ENCODE results near the gene ASXL3. TPM values are rescaled to one million over a fixed set of nuclear protein-coding genes. Genes with fewer than 3 reads are reported as not detected.

Gene ASXL3
- 12.2 TPM for total RNA-seq

DNA sequence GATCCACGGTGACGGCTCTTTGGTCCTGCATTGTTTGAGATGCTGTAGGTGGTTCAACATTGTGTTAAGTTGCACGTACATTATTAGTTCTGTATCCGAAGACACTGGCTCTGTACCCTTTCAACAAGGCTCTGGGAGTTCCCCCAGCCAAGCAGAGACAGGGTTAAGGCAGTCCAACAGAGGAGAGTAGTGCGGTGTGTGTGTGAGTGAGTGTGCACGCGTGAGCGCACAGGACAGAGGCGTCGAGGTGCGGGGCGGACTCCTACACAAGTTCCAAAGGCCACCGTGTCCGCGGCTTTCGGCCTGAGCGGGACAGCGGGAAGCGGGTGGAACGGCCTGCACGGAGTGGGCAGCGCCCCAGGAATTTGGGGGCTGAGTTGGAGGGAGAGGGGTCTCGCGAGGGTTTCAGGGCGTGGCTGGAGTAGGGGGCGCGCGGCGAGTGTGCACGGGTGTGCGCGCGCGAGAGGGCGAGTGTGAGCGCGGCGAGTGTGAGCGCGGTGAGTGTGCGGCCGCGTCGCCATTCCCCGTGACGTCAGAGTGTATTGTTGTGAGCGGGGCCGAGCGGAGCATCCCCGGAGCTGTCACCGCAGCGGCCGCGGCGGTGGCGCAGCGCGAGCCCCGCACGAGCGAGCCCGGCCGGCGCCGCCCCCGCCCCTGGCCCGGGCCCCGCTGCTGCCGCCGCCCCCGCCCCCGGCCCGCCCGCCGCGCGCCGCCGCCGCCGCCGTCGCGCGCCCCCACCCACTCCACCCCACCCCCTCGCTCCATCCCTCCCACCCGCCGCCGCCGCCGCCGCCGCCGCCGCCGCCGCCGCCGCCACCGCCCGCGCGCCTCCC is at the start of gene ASXL3:
ASXL3 (plus strand) TSS at position 535 of the 833 bp plus-strand sequence. CDS start 413 bp downstream, outside the sequence.
- DNase-seq (ENCODE audit: low spot score) = peak; percentile 52

DNA sequence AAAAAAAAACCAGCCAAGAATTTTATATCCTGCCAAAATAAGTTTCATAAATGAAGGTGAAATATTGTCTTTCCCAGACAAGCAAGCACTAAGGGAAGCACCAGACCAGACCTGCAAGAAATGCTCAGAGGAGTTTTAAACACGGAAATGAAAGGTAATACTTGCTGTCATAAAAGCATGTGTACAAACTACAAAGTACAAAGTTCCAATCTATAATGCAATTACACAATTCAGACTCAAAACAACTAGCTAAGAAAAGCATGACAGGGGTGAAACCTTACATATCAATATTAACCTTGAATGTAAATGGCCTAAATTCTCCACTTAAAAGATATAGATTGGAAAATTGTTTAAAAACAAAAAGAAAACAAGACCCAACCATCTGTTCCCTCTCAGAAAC is 45.0 kb upstream of the ASXL3 start:
- DNase-seq (ENCODE audit: low spot score) = no peak

DNA sequence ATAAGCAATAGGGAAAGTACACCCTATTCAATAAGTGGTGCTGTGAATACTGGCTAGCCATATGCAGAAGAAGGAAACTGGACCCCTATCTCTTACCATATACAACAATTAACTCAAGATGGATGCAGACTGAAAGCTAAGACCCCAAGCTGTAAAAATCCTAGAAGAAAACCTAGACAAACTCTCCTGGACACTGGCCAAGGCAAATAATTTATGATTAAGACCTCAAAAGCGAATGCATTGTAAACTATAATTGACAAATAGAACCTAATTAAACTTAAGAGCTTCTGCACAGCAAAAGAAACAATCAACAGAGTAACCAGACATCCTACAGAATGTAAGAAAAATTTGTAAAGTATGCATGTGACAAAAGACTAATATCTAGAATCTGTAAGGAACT is 41.1 kb upstream of the ASXL3 start:
- no peak for DNase-seq (ENCODE audit: low spot score)

DNA sequence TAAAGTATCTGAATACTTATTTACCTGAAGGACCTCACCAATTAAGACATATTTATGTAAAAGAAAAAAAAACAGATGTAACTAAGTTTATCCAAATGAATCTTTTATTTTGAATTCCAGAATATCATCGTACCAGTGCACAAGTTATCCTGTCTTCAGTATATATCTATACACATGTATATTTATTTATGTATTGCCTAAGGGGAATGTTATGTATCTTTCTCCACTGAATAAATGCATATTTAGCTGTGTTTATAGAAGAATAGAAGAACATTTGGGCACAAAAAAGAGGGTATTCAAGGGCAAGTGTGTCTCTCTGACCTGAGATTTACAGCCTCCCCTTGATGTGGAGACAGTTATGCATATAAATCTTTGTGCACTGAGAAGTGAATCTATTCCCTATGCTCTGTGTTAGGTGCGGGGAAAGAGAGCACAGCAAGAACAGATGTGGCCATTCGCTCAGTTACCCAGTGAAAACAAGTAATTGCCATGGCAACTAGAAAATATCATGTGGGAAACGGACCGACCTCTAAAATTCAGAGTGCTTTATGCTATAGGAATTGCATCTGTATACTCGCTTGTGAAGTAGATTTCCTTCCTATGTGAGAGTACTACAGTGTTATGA is 39.5 kb upstream of the ASXL3 start:
- no peak for DNase-seq (ENCODE audit: low spot score)

DNA sequence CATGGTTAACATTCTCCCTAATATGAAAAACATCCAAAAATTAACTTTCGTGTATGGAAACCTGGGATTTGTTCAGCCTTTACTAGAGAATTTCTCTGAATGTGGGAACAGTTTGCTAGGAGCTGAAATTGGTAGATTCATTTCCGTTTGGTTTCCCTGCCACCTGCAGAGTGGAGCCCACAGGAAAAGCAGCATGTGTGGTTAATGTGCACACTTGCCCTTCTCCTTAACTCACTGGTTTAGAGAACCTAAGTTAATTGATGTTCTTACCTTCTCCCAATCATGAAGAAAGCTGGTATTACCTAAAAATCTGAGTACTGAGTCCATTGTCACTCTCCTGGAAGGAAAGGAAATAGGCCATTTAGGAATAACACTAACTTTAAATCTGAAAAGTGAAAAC is 37.6 kb upstream of the ASXL3 start:
- no peak for DNase-seq (ENCODE audit: low spot score)

DNA sequence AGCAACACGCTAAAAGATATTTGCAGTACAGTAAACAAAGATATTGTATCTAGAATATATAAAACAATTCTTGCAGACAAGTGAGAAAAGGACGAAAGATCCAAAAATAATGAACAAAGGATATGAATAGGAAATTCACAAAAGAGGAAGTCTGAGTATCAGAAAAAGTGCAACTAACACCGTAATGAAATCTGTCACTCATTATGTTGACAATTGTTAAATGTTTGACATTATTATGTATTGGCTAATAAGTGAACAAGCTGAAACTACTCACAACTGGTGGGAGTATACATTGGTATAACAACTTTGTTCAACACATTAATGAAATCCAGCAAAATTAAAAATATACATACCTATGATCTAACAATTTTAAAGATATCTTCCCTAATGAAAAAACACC is 36.7 kb upstream of the ASXL3 start:
- DNase-seq (ENCODE audit: low spot score) = no peak

DNA sequence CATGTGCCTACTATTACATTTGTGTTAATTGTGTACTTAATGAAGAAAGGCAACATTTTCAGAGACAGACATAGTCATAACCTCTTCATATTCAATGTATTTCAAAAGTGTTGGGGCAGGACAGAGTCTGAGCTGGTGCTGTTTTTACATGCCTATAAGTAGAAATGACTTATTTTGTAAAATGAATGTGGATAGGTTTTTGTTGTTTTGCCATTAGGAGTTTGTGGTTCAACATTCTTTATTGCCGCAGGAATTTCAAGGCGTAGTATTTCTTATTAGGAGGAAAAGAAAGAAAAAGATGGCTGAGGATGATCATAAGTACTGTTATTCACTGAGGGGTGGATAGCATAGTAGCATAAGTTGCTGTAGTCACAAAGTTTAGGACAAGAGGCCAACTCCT is 21.2 kb upstream of the ASXL3 start:
- no peak for DNase-seq (ENCODE audit: low spot score)

DNA sequence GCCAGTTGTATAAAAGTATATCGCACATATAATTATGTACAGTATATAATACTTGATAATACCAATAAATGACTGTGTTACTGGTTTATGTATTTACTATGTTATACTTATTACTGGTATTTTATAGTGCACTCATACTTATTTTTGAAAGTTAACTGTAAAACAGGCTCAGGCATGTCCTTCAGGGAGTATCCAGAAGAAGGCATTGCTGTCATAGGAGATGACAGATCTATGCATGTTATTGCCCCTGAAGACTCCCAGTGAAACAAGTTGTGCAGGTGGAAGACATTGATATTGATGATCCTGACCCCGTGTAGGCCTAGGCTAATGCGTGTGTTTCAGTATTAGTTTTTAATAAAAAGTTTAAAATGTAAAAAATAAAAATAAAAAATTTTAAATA is 20.3 kb upstream of the ASXL3 start:
- DNase-seq (ENCODE audit: low spot score) = no peak

DNA sequence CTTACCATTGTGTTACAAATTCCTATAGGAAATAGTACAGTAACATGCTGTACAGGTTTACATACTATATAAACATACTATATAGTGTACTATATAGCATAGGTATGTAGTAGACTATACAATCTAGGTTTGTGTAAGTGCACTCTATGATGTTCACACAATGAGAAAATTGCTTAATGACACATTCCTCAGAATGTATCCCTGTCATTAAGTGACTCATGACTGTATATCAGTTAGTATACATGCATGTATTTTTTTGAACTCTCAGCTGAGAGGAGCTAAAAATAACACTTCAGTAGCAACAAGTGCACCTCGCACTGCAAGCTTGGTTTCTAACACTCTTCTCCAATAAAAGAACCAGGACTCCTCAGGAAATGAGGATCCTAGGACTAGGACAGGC is 19.5 kb upstream of the ASXL3 start:
- no peak for DNase-seq (ENCODE audit: low spot score)

DNA sequence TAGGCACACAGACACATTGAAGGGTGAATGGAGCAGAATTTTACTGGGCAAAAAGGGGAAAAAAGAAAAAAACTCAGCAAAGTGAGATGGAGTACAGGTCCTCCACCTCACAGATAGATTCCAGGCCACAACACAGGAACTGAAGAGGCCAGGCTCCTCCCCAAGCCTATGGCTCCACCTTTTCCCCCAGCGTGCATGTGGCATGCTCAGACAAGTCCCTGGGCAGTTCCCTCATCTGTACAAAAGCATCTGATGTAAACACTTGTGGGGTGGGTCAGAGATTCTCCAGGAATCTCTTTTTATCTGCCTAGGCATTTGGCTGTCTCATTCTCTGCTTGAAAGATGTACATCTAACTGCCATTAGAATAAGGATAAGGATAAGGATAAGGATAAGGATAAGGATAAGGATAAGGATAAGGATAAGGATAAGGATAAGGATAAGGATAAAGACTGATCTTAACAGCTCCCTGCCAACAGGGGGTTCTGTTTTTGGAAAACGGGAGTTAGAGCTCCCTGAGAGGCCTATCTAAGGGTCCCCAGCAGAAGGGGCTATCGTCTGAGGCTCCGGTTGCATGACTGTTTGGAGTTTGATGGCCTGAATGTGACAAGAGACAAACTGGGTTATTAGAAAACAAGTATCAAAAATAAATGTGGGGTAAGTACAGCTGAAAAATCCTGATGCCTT is 17.2 kb upstream of the ASXL3 start:
- DNase-seq (ENCODE audit: low spot score) = no peak

DNA sequence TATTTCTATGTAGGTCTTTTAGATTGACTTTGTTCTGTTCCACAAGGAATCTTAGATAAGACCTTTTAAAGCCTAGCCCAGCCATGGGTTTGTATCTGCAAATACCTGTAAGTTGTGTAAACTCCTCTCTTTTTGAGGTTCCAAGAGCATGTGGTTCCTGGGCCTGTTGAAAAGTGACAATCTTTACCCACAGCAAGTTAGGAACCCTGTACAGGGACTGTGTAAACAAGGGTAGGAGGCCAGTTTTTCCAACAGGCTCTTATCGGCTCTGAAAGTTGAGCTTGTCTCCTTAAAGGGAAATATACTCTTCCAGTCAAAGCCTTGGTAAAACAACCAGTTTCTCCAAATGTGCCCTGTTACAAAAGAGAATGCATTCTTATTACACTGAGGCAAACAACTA is 15.3 kb upstream of the ASXL3 start:
- no peak for DNase-seq (ENCODE audit: low spot score)

DNA sequence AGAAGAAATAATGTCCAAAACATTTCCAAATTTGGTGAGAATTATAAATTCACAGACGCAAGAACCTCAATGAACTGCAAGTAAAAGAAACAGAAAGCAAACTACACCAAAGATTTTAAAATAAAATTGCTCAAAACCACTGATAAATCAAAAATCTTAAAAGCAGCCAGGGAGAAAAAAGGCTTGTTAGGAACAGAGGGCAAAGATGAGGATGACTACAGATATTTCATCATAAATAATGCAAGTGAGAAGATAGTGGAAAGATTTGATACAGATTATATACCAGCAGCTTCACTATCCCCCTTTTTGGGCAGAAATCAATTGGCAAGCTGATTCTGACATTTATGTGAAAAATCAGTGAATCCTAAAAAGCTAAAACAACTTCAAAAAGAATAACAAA is 10.3 kb upstream of the ASXL3 start:
- no peak for DNase-seq (ENCODE audit: low spot score)

DNA sequence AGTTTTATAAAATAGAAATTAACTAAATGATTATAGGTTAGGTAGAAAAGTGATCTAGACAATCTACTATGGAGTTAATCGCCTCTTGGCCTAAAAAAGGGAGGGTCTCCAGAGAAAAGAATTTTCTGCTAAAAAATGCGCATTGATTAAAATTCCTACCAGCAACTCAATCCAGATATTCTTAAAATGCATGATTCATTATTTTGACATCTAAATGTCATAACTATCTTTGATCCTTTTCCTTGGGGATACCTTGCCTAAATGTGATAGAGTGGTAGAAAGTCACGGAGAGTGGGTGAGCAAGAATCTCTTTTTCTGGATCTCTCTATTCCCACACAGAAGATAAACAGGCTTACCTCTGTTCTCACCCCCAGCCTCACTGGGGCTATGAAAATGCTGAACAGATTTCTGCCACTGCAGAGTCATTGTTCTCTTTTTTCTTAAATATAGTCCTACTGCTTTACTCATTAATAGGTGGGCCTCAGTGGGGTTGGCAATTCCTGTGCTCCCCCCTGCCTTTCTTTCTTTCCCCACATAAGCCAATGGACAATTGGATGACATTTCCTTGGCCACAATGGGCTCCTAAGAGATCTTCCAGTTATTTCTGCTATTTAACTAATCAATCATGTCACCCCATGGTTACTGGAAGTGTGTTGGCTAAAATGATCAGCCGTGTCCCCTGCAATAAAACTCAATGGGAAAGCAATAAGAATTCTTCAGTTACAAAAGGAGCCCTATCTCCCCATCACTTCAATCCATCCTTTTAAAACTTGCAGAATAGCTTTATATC is 5.8 kb upstream of the ASXL3 start:
- DNase-seq (ENCODE audit: low spot score) = no peak

DNA sequence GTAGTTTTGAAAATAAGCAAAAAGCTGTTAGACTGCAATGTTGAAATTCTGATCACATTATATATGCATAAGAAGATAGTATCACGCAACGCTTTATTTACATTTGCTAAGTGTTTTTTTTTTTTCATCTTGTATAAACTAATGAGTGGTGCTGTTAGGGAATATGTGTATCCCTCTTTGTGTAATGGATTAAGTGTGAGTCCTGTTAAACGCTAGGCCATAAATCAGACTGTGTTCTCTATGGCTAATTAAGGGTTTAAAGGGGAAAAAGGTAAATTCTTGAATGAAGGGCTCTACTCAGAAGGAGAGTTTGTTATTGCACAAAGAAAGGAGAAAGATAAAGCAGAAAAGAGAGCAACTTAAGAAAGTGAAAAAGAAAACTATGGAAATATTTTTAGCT is 4.8 kb upstream of the ASXL3 start:
- no peak for DNase-seq (ENCODE audit: low spot score)

DNA sequence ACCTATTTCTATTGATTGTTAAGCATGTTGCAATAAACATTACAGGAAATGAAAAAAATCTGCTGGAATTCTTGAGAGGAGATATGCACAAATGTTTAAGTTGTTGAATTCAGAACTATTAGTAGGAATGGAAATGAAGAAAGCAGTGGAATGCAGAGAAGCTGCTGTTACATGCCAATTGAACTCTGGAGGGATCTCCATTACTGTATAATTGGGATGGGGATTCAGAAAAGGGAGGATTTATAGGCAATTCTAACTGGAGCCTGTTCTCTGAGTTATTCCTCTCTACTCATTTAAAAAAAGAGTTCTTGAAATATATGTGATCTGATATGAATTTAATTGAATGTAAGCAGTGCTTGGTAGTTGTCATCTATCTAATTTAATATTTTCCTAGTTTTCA is 2.6 kb upstream of the ASXL3 start:
- DNase-seq (ENCODE audit: low spot score) = no peak

DNA sequence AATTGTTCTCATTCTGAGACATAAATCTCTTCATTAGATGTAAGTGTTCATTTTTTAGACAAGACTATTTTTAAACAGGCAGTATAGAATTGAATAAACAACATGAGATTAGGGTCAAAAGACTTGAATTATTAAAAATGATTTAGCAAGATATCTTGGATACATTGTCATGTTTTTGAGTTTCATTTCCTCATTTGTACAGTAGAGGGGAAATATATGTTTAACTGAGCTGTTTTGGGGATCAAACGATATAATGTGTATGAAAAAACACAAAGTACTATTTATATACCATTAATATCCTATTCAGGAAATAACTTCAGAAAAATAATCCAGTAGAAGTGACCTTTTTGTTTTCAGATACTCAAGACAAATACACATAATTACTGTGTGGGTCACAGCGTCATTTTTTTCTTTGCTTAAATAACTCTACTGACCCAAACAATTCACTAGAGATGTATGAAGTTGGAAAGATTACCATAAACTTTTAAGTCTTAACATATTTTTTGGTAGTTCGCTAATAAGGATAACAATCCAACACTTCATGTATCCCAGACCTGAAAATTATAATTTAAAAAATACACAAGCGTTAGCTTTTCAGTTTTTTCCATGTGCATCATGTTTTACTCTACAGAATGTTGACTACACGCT is 896 bp upstream of the ASXL3 start:
- no peak for DNase-seq (ENCODE audit: low spot score)

DNA sequence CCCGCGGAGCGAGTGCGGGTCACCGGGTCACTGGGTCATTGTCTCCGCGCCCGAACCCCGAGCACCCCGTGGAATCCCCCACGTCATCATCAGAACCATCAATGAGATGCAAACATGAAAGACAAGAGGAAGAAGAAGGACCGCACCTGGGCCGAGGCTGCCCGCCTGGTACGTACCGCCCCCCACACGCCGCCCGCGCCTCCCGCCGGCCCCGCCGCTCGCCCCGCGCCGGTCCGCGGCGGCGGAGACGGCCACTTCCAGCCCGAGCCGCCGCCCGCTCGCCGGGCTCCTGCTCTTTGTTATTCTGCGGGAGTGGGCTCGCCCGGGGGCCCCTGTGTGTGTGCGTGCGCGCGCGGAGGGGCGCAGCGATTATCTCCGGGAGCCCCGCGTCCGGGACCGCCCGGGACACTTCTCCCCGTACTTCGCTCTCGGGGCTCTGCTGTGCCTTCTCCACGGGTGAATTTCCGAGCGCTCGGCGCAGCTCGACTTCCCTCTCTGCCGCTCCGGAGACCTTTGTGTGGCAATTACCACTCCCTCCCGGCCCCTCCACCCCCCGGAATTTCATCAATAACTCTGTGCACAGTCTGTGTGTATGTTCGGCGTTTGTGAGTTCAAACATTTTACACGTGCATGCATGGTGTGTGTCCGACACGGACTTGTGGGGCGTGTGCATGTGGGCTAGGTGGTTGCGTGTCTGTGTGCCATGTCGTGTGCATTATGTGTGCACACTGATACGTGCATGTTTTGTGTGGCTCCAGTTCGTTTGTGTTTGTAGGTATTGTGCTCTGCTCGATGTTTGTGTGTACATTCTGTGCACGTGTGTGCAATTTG is 714 bp downstream of the ASXL3 start:
- DNase-seq (ENCODE audit: low spot score) = peak; percentile 43

DNA sequence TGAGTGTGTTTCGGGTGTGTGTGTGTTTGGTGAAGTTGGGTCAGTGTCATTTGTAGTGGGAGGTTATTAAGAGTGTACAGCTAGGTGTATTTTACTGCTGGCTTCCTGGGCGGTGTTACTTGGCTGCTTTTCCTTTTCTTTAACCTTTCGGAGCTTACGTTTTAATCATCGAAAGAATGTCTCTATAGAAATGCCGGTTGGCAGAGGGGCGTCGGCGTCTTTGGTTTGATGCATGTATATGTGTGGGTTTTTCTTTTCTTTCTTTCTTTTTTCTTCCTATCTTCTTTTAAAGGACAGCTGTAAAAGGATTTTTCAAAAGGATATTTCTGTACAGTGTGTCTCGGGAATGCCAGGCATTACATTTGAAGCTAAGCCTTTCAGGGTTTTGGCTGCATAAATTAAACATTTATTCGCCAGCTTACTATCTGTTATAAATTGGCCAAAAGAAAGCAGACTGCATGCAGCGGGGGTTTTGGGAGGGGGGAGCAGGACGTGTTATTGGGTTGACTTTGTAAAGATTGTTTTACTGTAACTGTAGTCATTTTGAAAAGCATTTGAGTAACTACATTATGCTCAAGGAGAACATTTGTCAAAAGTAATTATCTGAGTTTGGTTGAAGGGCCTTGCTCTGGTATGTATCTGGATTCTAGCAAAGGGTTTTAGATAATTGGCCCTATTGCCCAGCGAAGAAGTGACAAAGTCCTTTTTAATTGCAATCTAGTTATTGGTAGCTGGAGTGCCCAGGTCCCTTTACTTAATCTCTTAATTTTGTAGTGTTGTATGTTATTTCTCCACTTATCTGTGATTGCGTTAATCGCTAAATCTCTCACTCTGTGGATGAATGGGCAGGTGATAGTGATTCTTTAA is 1.6 kb downstream of the ASXL3 start:
- DNase-seq (ENCODE audit: low spot score) = no peak

DNA sequence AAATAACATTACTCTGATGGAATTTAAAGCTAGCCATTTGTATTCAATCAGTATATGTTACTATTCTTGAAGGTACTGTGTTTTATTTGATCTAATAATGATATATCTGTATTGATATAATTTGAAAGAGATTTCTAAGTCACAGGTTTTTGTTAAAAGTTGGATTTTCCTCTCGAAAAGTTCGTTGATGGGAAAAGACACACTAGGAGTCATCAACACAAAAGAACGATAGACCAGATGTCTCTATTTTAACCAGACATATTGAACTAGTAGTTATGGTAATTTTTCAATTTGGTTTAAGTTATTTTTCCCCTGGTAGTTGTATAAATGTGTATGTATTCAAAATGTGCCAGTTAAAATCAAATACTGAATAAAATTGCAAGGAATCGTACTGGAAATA is 2.5 kb downstream of the ASXL3 start:
- DNase-seq (ENCODE audit: low spot score) = no peak

DNA sequence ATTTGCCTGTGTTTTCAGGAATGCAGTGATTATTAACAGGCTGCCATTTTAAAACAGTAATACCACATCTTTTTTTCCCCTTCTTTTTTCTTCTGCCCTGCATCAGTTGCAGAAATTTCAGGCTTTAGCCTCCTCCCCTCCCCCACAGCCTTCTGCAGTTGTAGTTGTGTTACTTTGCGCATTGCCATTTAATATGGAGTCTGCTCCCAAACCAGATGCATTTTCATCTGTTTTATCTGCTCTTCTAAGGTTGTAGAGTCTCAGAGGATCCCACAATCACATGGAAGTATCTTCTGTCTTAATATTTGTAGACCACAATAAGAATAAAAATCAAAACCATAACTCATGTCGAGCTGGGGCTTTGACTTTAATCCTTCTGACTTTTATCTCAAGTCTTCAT is 3.8 kb downstream of the ASXL3 start:
- DNase-seq (ENCODE audit: low spot score) = no peak

Data from mucosa of gallbladder (tissue), 1 donor.